H1 (cell line): ENCODE measurements around the gene PTPRF. TPM values are rescaled to one million over a fixed set of nuclear protein-coding genes. Genes with fewer than 3 reads are reported as not detected.

ENCODE experiments used
- CTCF ChIA-PET: fragments of 300-600 bp; sonication (Branson Sonifier 250); formaldehyde crosslinking; loops from one replicate; lab custom pipeline; 2021; ENCODE audit not compliant: partially characterized antibody; lab: Charles Lee
- POLR2A ChIA-PET: fragments of 300-600 bp; sonication (Branson Sonifier 250); formaldehyde crosslinking; loops from one replicate; lab custom pipeline; 2021; ENCODE audit warnings: inconsistent platforms; ENCODE audit not compliant: partially characterized antibody; lab: Charles Lee
- DNase-seq, 2 experiments: peaks; one replicate each; pipeline versions ENCODE4 v3.0.0 to v3.0.0-alpha.2; 2010 to 2022; ENCODE audit warnings: low spot score in 2 of 2, low read depth in 1 of 2, mixed read lengths in 1 of 2
- FAIRE-seq: peaks from 2 replicates; lab custom pipeline; 2011; peaks lifted over from hg19 to GRCh38; lab: Jason Lieb, UNC
- H2AFZ ChIP-seq: 2 replicates; pipeline ENCODE4 v1.8.1; 2012; ENCODE audit warnings: low read length, inconsistent platforms
- H2AK5ac ChIP-seq: 2 replicates; pipeline ENCODE4 v1.6.1; 2013; ENCODE audit warnings: low read depth, low read length
- H2BK120ac ChIP-seq: replicated peaks from 2 replicates; pipeline ENCODE3; 2013; ENCODE audit warnings: low read depth, low read length, inconsistent platforms
- H2BK12ac ChIP-seq: 2 replicates; pipeline ENCODE4 v1.6.1; 2013; ENCODE audit warnings: low read depth, low read length
- H2BK15ac ChIP-seq: 2 replicates; pipeline ENCODE4 v1.6.1; 2013; ENCODE audit warnings: low read length
- H2BK20ac ChIP-seq: 2 replicates; pipeline ENCODE4 v1.6.1; 2013; ENCODE audit warnings: low read length
- H2BK5ac ChIP-seq: 2 replicates; pipeline ENCODE4 v1.6.1; 2013; ENCODE audit warnings: low read depth, low read length
- H3K14ac ChIP-seq: 2 replicates; pipeline ENCODE4 v1.6.1; 2013; ENCODE audit warnings: inconsistent platforms; ENCODE audit not compliant: insufficient read length
- H3K18ac ChIP-seq: 2 replicates; pipeline ENCODE4 v1.6.1; 2013; ENCODE audit warnings: low read length; ENCODE audit errors: extremely low read depth
- H3K23ac ChIP-seq: 2 replicates; pipeline ENCODE4 v1.6.1; 2013; ENCODE audit warnings: inconsistent platforms; ENCODE audit not compliant: insufficient read length
- H3K23me2 ChIP-seq: 2 replicates; pipeline ENCODE4 v1.6.1; 2013; ENCODE audit warnings: low read depth, low read length
- H3K27ac ChIP-seq: 2 replicates; pipeline ENCODE4 v1.6.1; 2011; ENCODE audit warnings: low read depth, low read length, inconsistent platforms
- H3K27me3 ChIP-seq, 4 experiments: replicated peaks in 1 of 4; 1 replicate in 1 of 4; 2 replicates in 3 of 4; pipeline versions ENCODE4 v1.6.1 to v1.8.1; 2011 to 2013; ENCODE audit warnings: low read length in 3 of 4, mild to moderate bottlenecking in 3 of 4, inconsistent platforms in 2 of 4, mixed read lengths in 2 of 4, moderate library complexity in 1 of 4; ENCODE audit not compliant: control insufficient read depth in 3 of 4, insufficient read depth in 3 of 4; ENCODE audit errors: extremely low read depth in 1 of 4
- H3K36me3 ChIP-seq, 4 experiments: 2 replicates each; pipeline versions ENCODE4 v1.6.1 to v1.8.1; 2011 to 2013; ENCODE audit warnings: mild to moderate bottlenecking in 4 of 4, low read length in 3 of 4, moderate library complexity in 2 of 4, control low read depth in 1 of 4, inconsistent platforms in 1 of 4; ENCODE audit not compliant: insufficient read depth in 4 of 4, control insufficient read depth in 2 of 4
- H3K4ac ChIP-seq: replicated peaks from 2 replicates; pipeline ENCODE3; 2013; ENCODE audit warnings: low read length, low read depth, mixed read lengths, inconsistent platforms; ENCODE audit not compliant: insufficient read length
- H3K4me1 ChIP-seq, 4 experiments: replicated peaks in 1 of 4; 1 replicate in 1 of 4; 2 replicates in 3 of 4; pipeline versions ENCODE4 v1.6.1 to v1.8.1; 2011 to 2013; ENCODE audit warnings: low read length in 3 of 4, inconsistent platforms in 2 of 4, mixed read lengths in 1 of 4; ENCODE audit not compliant: insufficient read depth in 4 of 4, control insufficient read depth in 3 of 4
- H3K4me2 ChIP-seq, 2 experiments: 2 replicates each; pipeline versions ENCODE4 v1.6.1 to v1.8.1; 2011 to 2013; ENCODE audit warnings: low read depth in 2 of 2, low read length in 2 of 2, control low read depth in 1 of 2, inconsistent platforms in 1 of 2, mild to moderate bottlenecking in 1 of 2; ENCODE audit not compliant: insufficient read depth in 1 of 2
- H3K4me3 ChIP-seq, 4 experiments: fragments of 200-600, 300-600 bp in 1 of 4; sonication (generic), shearing (Covaris generic), sonication (Bioruptor Twin) in 1 of 4; 2 replicates each; pipeline versions ENCODE4 v1.5.1 to v1.8.1; 2011 to 2016; ENCODE audit warnings: low read length in 4 of 4, low read depth in 3 of 4, control low read depth in 2 of 4, inconsistent platforms in 2 of 4, mild to moderate bottlenecking in 2 of 4, mixed read lengths in 1 of 4, moderate library complexity in 1 of 4; ENCODE audit not compliant: insufficient read depth in 2 of 4; ENCODE audit errors: extremely low read depth in 1 of 4
- H3K56ac ChIP-seq: replicated peaks from 2 replicates; pipeline ENCODE3; 2013; ENCODE audit warnings: low read depth, mild to moderate bottlenecking, mixed read lengths, low read length, inconsistent platforms; ENCODE audit not compliant: insufficient read length
- H3K79me1 ChIP-seq: 2 replicates; pipeline ENCODE4 v1.6.1; 2013; ENCODE audit warnings: low read depth, low read length, control low read depth
- H3K79me2 ChIP-seq, 2 experiments: 2 replicates each; pipeline versions ENCODE4 v1.6.1 to v1.8.1; 2012 to 2013; ENCODE audit warnings: low read length in 2 of 2, mild to moderate bottlenecking in 2 of 2, inconsistent platforms in 1 of 2; ENCODE audit not compliant: insufficient read depth in 2 of 2, control insufficient read depth in 1 of 2
- H3K9ac ChIP-seq, 4 experiments: replicated peaks in 1 of 4; 1 replicate in 1 of 4; 2 replicates in 3 of 4; pipeline versions ENCODE4 v1.6.1 to v1.8.1; 2011 to 2013; ENCODE audit warnings: low read depth in 3 of 4, low read length in 3 of 4, control low read depth in 2 of 4, mild to moderate bottlenecking in 2 of 4, moderate library complexity in 2 of 4, inconsistent platforms in 1 of 4; ENCODE audit errors: extremely low read depth in 1 of 4
- H3K9me3 ChIP-seq, 2 experiments: 2 replicates each; pipeline versions ENCODE4 v1.6.1 to v1.8.1; 2012 to 2013; ENCODE audit warnings: mild to moderate bottlenecking in 2 of 2, moderate library complexity in 2 of 2, control low read depth in 1 of 2, inconsistent platforms in 1 of 2, low read depth in 1 of 2, low read length in 1 of 2, mixed read lengths in 1 of 2; ENCODE audit not compliant: insufficient read depth in 2 of 2
- H4K20me1 ChIP-seq, 2 experiments: replicated peaks in 1 of 2; 2 replicates each; pipeline versions ENCODE3 to v1.8.1; 2011 to 2013; ENCODE audit warnings: inconsistent platforms in 2 of 2, low read length in 2 of 2, mild to moderate bottlenecking in 1 of 2; ENCODE audit not compliant: insufficient read depth in 2 of 2, control insufficient read depth in 1 of 2
- H4K5ac ChIP-seq: 2 replicates; pipeline ENCODE4 v1.6.1; 2013; ENCODE audit warnings: low read length, low read depth, mixed read lengths, inconsistent platforms; ENCODE audit not compliant: insufficient read length
- H4K8ac ChIP-seq: 2 replicates; pipeline ENCODE4 v1.8.0; 2013; ENCODE audit warnings: mild to moderate bottlenecking, moderate library complexity, low read length, inconsistent platforms; ENCODE audit not compliant: insufficient read depth; ENCODE audit errors: extremely low read depth
- H4K91ac ChIP-seq: replicated peaks from 2 replicates; pipeline ENCODE3; 2013; ENCODE audit warnings: low read length, mixed read lengths, inconsistent platforms; ENCODE audit not compliant: insufficient read length
- EZH2 ChIP-seq: fragments of 200-600 bp; sonication (generic); IDR thresholded peaks from 2 replicates; pipeline ENCODE4 v1.7.1; 2012; ENCODE audit warnings: low read depth, mild to moderate bottlenecking, moderate library complexity, low read length, inconsistent platforms; ENCODE audit not compliant: severe bottlenecking
- KDM4A ChIP-seq: IDR thresholded peaks from one replicate; pipeline ENCODE4 v1.7.1; 2012; ENCODE audit warnings: low read depth, mild to moderate bottlenecking, moderate library complexity, low read length, inconsistent platforms; ENCODE audit not compliant: severe bottlenecking
- NANOG ChIP-seq: IDR thresholded peaks from 2 replicates; pipeline ENCODE4 v1.6.1; 2011; ENCODE audit warnings: low read length, low read depth, mild to moderate bottlenecking, inconsistent platforms; ENCODE audit not compliant: insufficient read depth, poor library complexity, severe bottlenecking
- POLR2AphosphoS5 ChIP-seq: IDR thresholded peaks from 2 replicates; pipeline ENCODE4 v1.6.1; 2011; ENCODE audit warnings: low read depth, low read length
- RXRA ChIP-seq: IDR thresholded peaks from 2 replicates; pipeline ENCODE4 v1.6.1; 2011; ENCODE audit warnings: low read depth, mild to moderate bottlenecking, low read length, moderate library complexity; ENCODE audit not compliant: insufficient read depth
- SIN3A ChIP-seq, 2 experiments: IDR thresholded peaks in 1 of 2; conservative IDR thresholded peaks in 1 of 2; 2 replicates each; pipeline ENCODE4 v1.6.1; 2011 to 2012; ENCODE audit warnings: low read length in 2 of 2, improper control_type of control experiment in 1 of 2, low read depth in 1 of 2, mild to moderate bottlenecking in 1 of 2
- WGBS, 2 experiments: shearing (Covaris generic) in 1 of 2; methylation state at CpG; one replicate each; pipeline versions ENCODE4 v1.1.6 to v1.1.7; 2013 to 2015; ENCODE audit warnings: low lambda C conversion rate in 2 of 2, mixed read lengths in 2 of 2, inconsistent platforms in 1 of 2, low coverage in 1 of 2, missing lambda C conversion rate in 1 of 2; ENCODE audit not compliant: insufficient replicate concordance in 2 of 2, insufficient coverage in 1 of 2, insufficient read length in 1 of 2; ENCODE audit errors: extremely low coverage in 1 of 2, missing lambda C conversion rate in 1 of 2; 5-methylcytosine and 5-hydroxymethylcytosine counted together
- polyA plus RNA-seq, 7 experiments: library from polyadenylated mRNA; depleted of rRNA in 3 of 7; stranded (reverse) in 5 of 7; unstranded in 2 of 7; fragments of >200 nt in 5 of 7; fragments of 200-250 nt in 2 of 7; gene quantifications; 1 replicate in 5 of 7; 2 replicates in 1 of 7; 4 replicates in 1 of 7; pipeline versions ENCODE4 v1.2.1 to v1.2.3, GENCODE V29; 2011 to 2013; ENCODE audit warnings: missing spikeins in 2 of 7, mixed read lengths in 2 of 7
- total RNA-seq: library from RNA; stranded (reverse); fragmentation: NEBNext Ultra II Directional; extraction: Animal tissue kit (Norgen Biotek cat#: 25700); gene quantifications from 2 replicates; pipeline ENCODE4 v1.2.1, GENCODE V29; 2021

The PTPRF gene
- total and polyA plus RNA-seq, 2 of the 8 experiments (the other 6 are each of a cell fraction or from before 2014, with no cell fraction given): 136 to 231 TPM

DNA sequence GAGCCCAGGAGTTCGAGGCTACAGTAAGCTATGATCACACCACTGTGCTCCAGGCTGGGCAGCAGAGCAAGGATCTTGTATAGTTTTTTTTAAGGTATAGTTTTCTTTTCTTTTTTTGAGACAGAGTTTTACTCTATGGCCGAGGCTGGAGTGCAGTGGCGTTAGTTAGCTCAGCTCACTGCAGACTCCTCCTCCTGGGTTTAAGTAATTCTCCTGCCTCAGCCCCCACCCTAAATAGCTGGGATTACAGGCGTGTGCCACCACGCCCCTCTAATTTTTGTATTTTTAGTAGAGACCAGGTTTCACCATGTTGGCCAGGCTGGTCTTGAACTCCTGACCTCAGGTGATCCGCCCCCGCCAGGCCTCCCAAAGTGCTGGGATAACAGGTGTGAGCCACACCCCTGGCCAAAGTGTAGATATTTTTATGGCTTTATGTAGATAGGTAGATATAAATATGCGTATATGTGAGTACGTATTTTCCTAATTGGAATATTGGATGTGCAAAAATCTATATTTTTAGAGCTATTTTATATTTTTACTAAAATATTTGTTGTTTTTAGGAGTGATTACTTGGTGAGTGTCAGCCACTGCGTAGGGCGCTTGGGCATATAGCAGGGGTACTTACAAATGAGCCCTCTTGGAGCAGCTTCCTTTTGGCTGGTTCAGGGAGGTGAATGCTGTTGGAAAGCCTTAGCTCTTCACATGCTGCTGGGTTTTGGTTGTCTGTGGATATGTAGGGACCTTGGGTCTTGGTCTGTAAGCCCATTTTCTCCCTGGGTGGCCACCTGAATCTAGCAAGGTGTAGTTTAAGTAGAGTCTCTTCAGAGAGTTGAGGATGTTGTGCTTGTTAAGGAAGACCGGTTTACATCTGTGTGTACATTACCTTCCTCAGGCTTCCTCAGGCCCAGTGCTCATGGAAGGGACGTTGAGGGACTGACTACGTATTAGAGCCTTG, 128.8 kb downstream of the PTPRF start:
- FAIRE-seq: no peak
- Histone ChIP-seq H2AK5ac (peak overlapping the region; percentile 97), H2BK20ac (peak overlapping the region; percentile 38), H3K23me2 (peaks cover 2% of the 10 kb centered on the region), H2AFZ (no peak overlapping the region), H3K27me3 (no peaks in the 10 kb centered on the region), H4K91ac (peak overlapping the region; percentile 5), H3K4me1 (peaks cover 3 to 14% (median 11%) of the 10 kb centered on the region in 4 experiments; a peak in 6 of 7 replicates), H3K9ac (no peak overlapping the region), H3K18ac (peak overlapping the region; percentile 9; the same call in 1 of the 2 replicates), H3K56ac (no peak overlapping the region), H4K20me1 (peaks cover 2 to 17% of the 10 kb centered on the region in 2 experiments), H3K79me1 (peaks cover 5% of the 10 kb centered on the region), H3K14ac (no peak overlapping the region), H3K9me3 (no peaks in the 10 kb centered on the region), H2BK12ac (peak overlapping the region; percentile 86), H3K4me3 (peak overlapping the region in 1 of 4 experiments; percentile 37; a peak in 2 of 8 replicates), H2BK15ac (no peak overlapping the region), H2BK5ac (peak overlapping the region; percentile 79; the same call in 1 of the 2 replicates), H4K8ac (no peak overlapping the region), H4K5ac (no peak overlapping the region), H3K79me2 (peaks cover 3 to 20% of the 10 kb centered on the region in 2 experiments; a peak in 2 of 4 replicates), H3K27ac (peak overlapping the region; percentile 55), H3K23ac (no peak overlapping the region), H3K4ac (no peak overlapping the region), H2BK120ac (peak overlapping the region; percentile 26), H3K36me3 (peaks cover 27 to 84% (median 52%) of the 10 kb centered on the region in 4 experiments), H3K4me2 (peak overlapping the region; percentile 51 to 80)
- POLR2A ChIA-PET: interaction anchor here (0.7 to 33.6 kb wide), 15 partner anchors 1 to 288 kb away, joined by 3 to 651 read pairs (median 4); partner anchors contain the start of genes IPO13, KDM4A, PTPRF and ST3GAL3
- WGBS, 2 experiments: 69% methylated on average over 14 of the region's 14 CpGs; no CpG with 5 or more reads in 1 of the 2 experiments
- DNase-seq: peak in 1 of 2 experiments; percentile 57
- TF ChIP-seq RXRA (0 out of 2 replicates have a peak, but pooled peaks have one; percentile 33), POLR2AphosphoS5 (peak; percentile 52; the same call in 1 of the 2 replicates), NANOG (no peak), SIN3A (conservative IDR thresholded peaks at IDR 0.05 in 1 of 2, IDR thresholded peaks at IDR 0.05 in 1 of 2; ENCODE audit: low read depth in 1 of 2, low read length in 2 of 2) (0 out of 4 replicates have a peak, but pooled peaks of 1 of the 2 experiments have one; percentile 15), EZH2 (no peak), KDM4A (no peak)
- CTCF ChIA-PET: interaction anchor here (1.0 to 2.2 kb wide), 9 partner anchors 9 to 275 kb away, joined by 3 to 8 read pairs (median 6); partner anchors contain the start of gene KDM4A
